ENCODE measurements around the gene PSMD2. TPM values are rescaled to one million over a fixed set of nuclear protein-coding genes. Genes with fewer than 3 reads are reported as not detected.

PSMD2 gene
- polyA plus RNA-seq, 3 donors, result 138 to 186 (median 167) TPM

GRCh38 chr3:184290331-184290730 lies 8.7 kb upstream of the PSMD2 start:
- H2AFZ ChIP-seq (ENCODE audit: insufficient read depth, low read depth, low read length, poor library complexity, severe bottlenecking), result no peak overlapping the region
- H3K27ac Mint-ChIP-seq, result peak overlapping the region in 1 of 7 donors; percentile 3
- H3K9me3 Mint-ChIP-seq, result peaks cover 0 to 1% (median 0%) of the 10 kb centered on the region in 7 donors
- no peaks in the 10 kb centered on the region for H3K9me3 ChIP-seq (replicated peaks in 1 of 2; ENCODE audit: control insufficient read depth in 1 of 2, insufficient read depth in 1 of 2, low read length in 2 of 2)
- intact Hi-C loops (cut with micrococcal nuclease), result no loop called here
- H3K36me3 ChIP-seq (replicated peaks in 1 of 2; ENCODE audit: control insufficient read depth in 1 of 2, insufficient read depth in 2 of 2, low read length in 2 of 2), result no peaks in the 10 kb centered on the region
- H3K4me1 ChIP-seq (ENCODE audit: control insufficient read depth in 1 of 2, insufficient read depth in 2 of 2, low read length in 2 of 2), result no peaks in the 10 kb centered on the region
- H3K27ac ChIP-seq (ENCODE audit: low read depth in 1 of 2, low read length in 2 of 2), result no peak overlapping the region
- TF ChIP-seq CTCF (IDR thresholded peaks at IDR 0.05), result no peak
- H3K4me3 Mint-ChIP-seq, result no peak overlapping the region
- H3K27me3 ChIP-seq (ENCODE audit: control insufficient read depth in 2 of 2, insufficient read depth in 2 of 2, low read length in 2 of 2), result peaks cover 0 to 3% of the 10 kb centered on the region in 2 donors
- H3K9ac ChIP-seq (ENCODE audit: insufficient read depth, low read length, poor library complexity, severe bottlenecking), result no peak overlapping the region
- no peaks in the 10 kb centered on the region for H3K79me2 ChIP-seq (ENCODE audit: insufficient read depth, low read length)
- peaks cover 4% of the 10 kb centered on the region for H3K4me1 Mint-ChIP-seq
- no peaks in the 10 kb centered on the region for H3K36me3 Mint-ChIP-seq
- no peak for DNase-seq
- no peak overlapping the region for H3K4me3 ChIP-seq (replicated peaks in 1 of 3; ENCODE audit: low read depth in 2 of 3, low read length in 3 of 3)
- no peak overlapping the region for H3K4me2 ChIP-seq (replicated peaks; ENCODE audit: extremely low read depth, low read length, poor library complexity, severe bottlenecking)
- H3K27me3 Mint-ChIP-seq (ENCODE audit: low read depth in 3 of 3), result peaks cover 6 to 28% (median 28%) of the 10 kb centered on the region in 3 donors
- H4K20me1 ChIP-seq (ENCODE audit: insufficient read depth, low read length), result no peaks in the 10 kb centered on the region
- 93% methylated on average over 3 of the region's 10 CpGs for WGBS (ENCODE audit: insufficient coverage)

GRCh38 chr3:184291044-184291737 lies 7.8 kb upstream of the PSMD2 start:
- TF ChIP-seq CTCF (IDR thresholded peaks at IDR 0.05), result no peak
- 97% methylated on average over 21 of the region's 22 CpGs for WGBS (ENCODE audit: insufficient coverage)
- intact Hi-C loops (cut with micrococcal nuclease), result no loop called here
- H3K4me1 ChIP-seq (ENCODE audit: control insufficient read depth in 1 of 2, insufficient read depth in 2 of 2, low read length in 2 of 2), result no peaks in the 10 kb centered on the region
- peaks cover 0 to 1% (median 0%) of the 10 kb centered on the region in 7 donors for H3K9me3 Mint-ChIP-seq
- peaks cover 0 to 3% of the 10 kb centered on the region in 2 donors for H3K27me3 ChIP-seq (ENCODE audit: control insufficient read depth in 2 of 2, insufficient read depth in 2 of 2, low read length in 2 of 2)
- H3K4me3 Mint-ChIP-seq, result no peak overlapping the region
- no peak for DNase-seq
- no peaks in the 10 kb centered on the region for H3K79me2 ChIP-seq (ENCODE audit: insufficient read depth, low read length)
- H3K27ac ChIP-seq (ENCODE audit: low read depth in 1 of 2, low read length in 2 of 2), result no peak overlapping the region
- H3K36me3 ChIP-seq (replicated peaks in 1 of 2; ENCODE audit: control insufficient read depth in 1 of 2, insufficient read depth in 2 of 2, low read length in 2 of 2), result no peaks in the 10 kb centered on the region
- no peak overlapping the region for H3K4me3 ChIP-seq (replicated peaks in 1 of 3; ENCODE audit: low read depth in 2 of 3, low read length in 3 of 3)
- no peaks in the 10 kb centered on the region for H4K20me1 ChIP-seq (ENCODE audit: insufficient read depth, low read length)
- no peak overlapping the region for H3K9ac ChIP-seq (ENCODE audit: insufficient read depth, low read length, poor library complexity, severe bottlenecking)
- H3K27me3 Mint-ChIP-seq (ENCODE audit: low read depth in 3 of 3), result peaks cover 6 to 25% (median 24%) of the 10 kb centered on the region in 3 donors
- no peaks in the 10 kb centered on the region for H3K9me3 ChIP-seq (replicated peaks in 1 of 2; ENCODE audit: control insufficient read depth in 1 of 2, insufficient read depth in 1 of 2, low read length in 2 of 2)
- H3K4me1 Mint-ChIP-seq, result peaks cover 4% of the 10 kb centered on the region
- H2AFZ ChIP-seq (ENCODE audit: insufficient read depth, low read depth, low read length, poor library complexity, severe bottlenecking), result no peak overlapping the region
- H3K4me2 ChIP-seq (replicated peaks; ENCODE audit: extremely low read depth, low read length, poor library complexity, severe bottlenecking), result no peak overlapping the region
- H3K36me3 Mint-ChIP-seq, result no peaks in the 10 kb centered on the region
- no peak overlapping the region for H3K27ac Mint-ChIP-seq
